Activated CD4-positive, alpha-beta memory T cell treated with anti-CD3 and anti-CD28 coated beads for 36 hours (primary cell): Measurements from ENCODE around the gene OSBP. TPM values are rescaled to one million over a fixed set of nuclear protein-coding genes. Genes with fewer than 3 reads are reported as not detected.

Experiments
- CTCF ChIA-PET: fragments of 350-600 bp; sonication (Branson Sonifier 250); formaldehyde crosslinking; loops from one replicate; lab custom pipeline; 2021; ENCODE audit warnings: antibody characterized with exemption, inconsistent platforms; lab: Charles Lee
- POLR2A ChIA-PET: fragments of 350-600 bp; sonication (Branson Sonifier 250); formaldehyde crosslinking; loops from one replicate; lab custom pipeline; 2021; ENCODE audit warnings: antibody characterized with exemption; lab: Charles Lee
- DNase-seq: peaks from one replicate; pipeline ENCODE4 v3.0.0-alpha.2; 2020
- H3K27ac Mint-ChIP-seq: one replicate; pipeline ENCODE4 v1.8.0; 2021; ENCODE audit warnings: mixed read lengths
- H3K27me3 Mint-ChIP-seq: one replicate; pipeline ENCODE4 v1.8.0; 2021; ENCODE audit warnings: mixed read lengths
- H3K36me3 Mint-ChIP-seq: one replicate; pipeline ENCODE4 v1.8.0; 2021; ENCODE audit warnings: mixed read lengths
- H3K4me1 Mint-ChIP-seq: one replicate; pipeline ENCODE4 v1.8.0; 2021; ENCODE audit warnings: low read depth, mixed read lengths
- H3K4me3 Mint-ChIP-seq: one replicate; pipeline ENCODE4 v1.8.0; 2021; ENCODE audit warnings: mild to moderate bottlenecking, mixed read lengths
- H3K9me3 Mint-ChIP-seq: one replicate; pipeline ENCODE4 v1.8.0; 2021; ENCODE audit warnings: mixed read lengths
- intact Hi-C: fragments of 100-400 bp; cut with micrococcal nuclease; formaldehyde crosslinking; loops from one replicate; pipeline ENCODE4 v1.15.1; 2023
- total RNA-seq, 2 experiments: library from RNA; stranded (reverse); gene quantifications; one replicate each; pipeline ENCODE4 v1.2.3, GENCODE V29; 2021

Gene OSBP, protein sequence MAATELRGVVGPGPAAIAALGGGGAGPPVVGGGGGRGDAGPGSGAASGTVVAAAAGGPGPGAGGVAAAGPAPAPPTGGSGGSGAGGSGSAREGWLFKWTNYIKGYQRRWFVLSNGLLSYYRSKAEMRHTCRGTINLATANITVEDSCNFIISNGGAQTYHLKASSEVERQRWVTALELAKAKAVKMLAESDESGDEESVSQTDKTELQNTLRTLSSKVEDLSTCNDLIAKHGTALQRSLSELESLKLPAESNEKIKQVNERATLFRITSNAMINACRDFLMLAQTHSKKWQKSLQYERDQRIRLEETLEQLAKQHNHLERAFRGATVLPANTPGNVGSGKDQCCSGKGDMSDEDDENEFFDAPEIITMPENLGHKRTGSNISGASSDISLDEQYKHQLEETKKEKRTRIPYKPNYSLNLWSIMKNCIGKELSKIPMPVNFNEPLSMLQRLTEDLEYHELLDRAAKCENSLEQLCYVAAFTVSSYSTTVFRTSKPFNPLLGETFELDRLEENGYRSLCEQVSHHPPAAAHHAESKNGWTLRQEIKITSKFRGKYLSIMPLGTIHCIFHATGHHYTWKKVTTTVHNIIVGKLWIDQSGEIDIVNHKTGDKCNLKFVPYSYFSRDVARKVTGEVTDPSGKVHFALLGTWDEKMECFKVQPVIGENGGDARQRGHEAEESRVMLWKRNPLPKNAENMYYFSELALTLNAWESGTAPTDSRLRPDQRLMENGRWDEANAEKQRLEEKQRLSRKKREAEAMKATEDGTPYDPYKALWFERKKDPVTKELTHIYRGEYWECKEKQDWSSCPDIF
- total RNA-seq = 10 to 100 TPM; 37.2 to 40.9 TPM

DNA sequence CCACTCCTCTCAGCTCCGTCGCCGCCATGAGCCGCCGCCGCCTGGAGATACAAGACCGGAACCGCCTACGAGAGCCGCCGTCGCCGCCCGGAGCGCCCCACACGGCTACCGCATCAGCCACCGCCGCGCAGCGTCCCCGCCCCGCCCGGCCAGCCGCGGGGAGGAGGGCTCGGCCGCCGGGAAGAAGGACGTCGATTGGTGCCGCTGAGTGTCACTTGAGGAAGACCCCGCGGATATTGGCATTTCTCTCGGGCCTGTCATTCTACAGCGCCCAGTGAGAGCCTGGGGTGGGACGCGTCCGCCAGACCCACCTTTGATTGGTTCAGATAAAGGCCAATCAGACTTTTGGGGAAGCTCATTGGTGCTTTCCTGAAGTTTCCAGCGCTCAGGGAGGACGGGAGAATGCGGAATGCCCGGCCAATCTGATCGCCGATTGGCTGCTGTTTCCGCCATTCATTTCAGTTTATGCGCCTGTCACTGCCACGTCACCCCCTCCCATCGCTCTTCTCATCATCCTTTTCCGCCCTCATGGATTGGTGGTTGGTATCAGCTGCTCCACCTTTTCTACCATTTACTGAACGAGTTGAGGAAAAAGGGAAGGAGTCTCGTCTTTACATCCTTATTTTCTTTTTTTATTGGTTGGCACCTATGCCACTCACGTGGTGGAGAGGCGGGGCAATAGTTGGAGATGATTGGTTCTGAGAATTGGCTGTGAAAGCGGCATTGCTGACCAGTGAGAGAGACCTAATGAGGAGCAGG lies at the start of gene OSBP:
Gene OSBP (minus strand): TSS at position 138 of the 759 bp plus-strand sequence. CDS start 110 bp downstream, at position 28.
- no peaks in the 10 kb centered on the region for H3K9me3 Mint-ChIP-seq
- peaks cover 11% of the 10 kb centered on the region for H3K36me3 Mint-ChIP-seq
- POLR2A ChIA-PET = interaction anchor here (0.8 to 2.9 kb wide), 6 partner anchors 18 to 79 kb away, joined by 3 to 23 read pairs (median 6); partner anchors contain the start of gene PATL1
- CTCF ChIA-PET = interaction anchor here (0.5 to 2.4 kb wide), 4 partner anchors 21 to 138 kb away, joined by 3 to 13 read pairs (median 10); partner anchors contain the start of gene PATL1
- intact Hi-C loops = loop anchor here (1.0 to 5.0 kb wide), 10 partner anchors 50 to 1039 kb away; partner anchors contain the start of genes LPXN, MRPL16, PATL1 and STX3
- peaks cover 41% of the 10 kb centered on the region for H3K4me1 Mint-ChIP-seq
- no peaks in the 10 kb centered on the region for H3K27me3 Mint-ChIP-seq
- H3K27ac Mint-ChIP-seq = peak within 1 kb of the TSS; percentile 95
- peak; percentile 99 for DNase-seq
- H3K4me3 Mint-ChIP-seq = peak within 1 kb of the TSS; percentile 89

- H3K27me3 Mint-ChIP-seq = no peaks in the 10 kb centered on the region
- CTCF ChIA-PET = interaction anchor here (0.6 to 1.7 kb wide), 2 partner anchors 122 to 123 kb away, joined by 6 read pairs; no protein-coding TSS in a partner anchor
- no peaks in the 10 kb centered on the region for H3K9me3 Mint-ChIP-seq
- no peak for DNase-seq
- peak overlapping the region; percentile 46 for H3K27ac Mint-ChIP-seq
- H3K4me3 Mint-ChIP-seq = no peak overlapping the region
- peaks cover 59% of the 10 kb centered on the region for H3K36me3 Mint-ChIP-seq
- peaks cover 32% of the 10 kb centered on the region for H3K4me1 Mint-ChIP-seq
- POLR2A ChIA-PET = no interaction called here
- intact Hi-C loops = loop anchor here (10.0 kb wide), 1 partner anchor 516 kb away; the partner anchor contains the start of gene FAM111A
These were observed 45.0 kb upstream of the OSBP start for GRCh38 chr11:59660621-59661020.

DNA sequence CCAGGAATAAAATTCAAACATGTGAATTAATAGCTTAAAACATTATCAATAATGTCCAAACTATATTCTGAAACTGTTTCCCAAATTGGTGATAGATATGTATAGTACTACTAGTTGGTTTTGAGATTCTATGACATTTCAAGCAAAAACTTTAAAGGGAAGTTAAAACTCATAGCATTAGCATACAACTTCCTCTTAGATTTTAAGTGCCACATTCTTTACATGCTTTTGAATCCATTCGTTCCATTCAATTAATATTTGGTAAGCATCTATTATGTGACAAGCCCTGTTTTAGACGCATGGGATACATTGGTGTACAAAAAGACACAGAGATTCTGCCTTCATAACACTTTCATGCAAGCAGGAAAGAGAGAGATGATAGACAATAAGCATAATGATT lies 44.4 kb upstream of the OSBP start:
- H3K27me3 Mint-ChIP-seq = no peaks in the 10 kb centered on the region
- ChIA-PET CTCF (interaction anchor here (0.7 to 1.7 kb wide), 2 partner anchors 9 to 123 kb away, joined by 3 to 6 read pairs; no protein-coding TSS in a partner anchor), POLR2A (no interaction called here)
- H3K4me3 Mint-ChIP-seq = no peak overlapping the region
- H3K36me3 Mint-ChIP-seq = peaks cover 60% of the 10 kb centered on the region
- no peak for DNase-seq
- H3K27ac Mint-ChIP-seq = peak overlapping the region; percentile 46
- no peaks in the 10 kb centered on the region for H3K9me3 Mint-ChIP-seq
- intact Hi-C loops = loop anchor here (10.0 kb wide), 1 partner anchor 515 kb away; the partner anchor contains the start of gene FAM111A
- peaks cover 26% of the 10 kb centered on the region for H3K4me1 Mint-ChIP-seq

- intact Hi-C loops = no loop called here
- no peak overlapping the region for H3K27ac Mint-ChIP-seq
- peaks cover 17% of the 10 kb centered on the region for H3K4me1 Mint-ChIP-seq
- DNase-seq = no peak
- ChIA-PET POLR2A (no interaction called here), CTCF (no interaction called here)
- H3K36me3 Mint-ChIP-seq = peaks cover 61% of the 10 kb centered on the region
- no peak overlapping the region for H3K4me3 Mint-ChIP-seq
- no peaks in the 10 kb centered on the region for H3K9me3 Mint-ChIP-seq
- no peaks in the 10 kb centered on the region for H3K27me3 Mint-ChIP-seq
These were observed 42.5 kb upstream of the OSBP start for GRCh38 chr11:59658036-59658435.

DNA sequence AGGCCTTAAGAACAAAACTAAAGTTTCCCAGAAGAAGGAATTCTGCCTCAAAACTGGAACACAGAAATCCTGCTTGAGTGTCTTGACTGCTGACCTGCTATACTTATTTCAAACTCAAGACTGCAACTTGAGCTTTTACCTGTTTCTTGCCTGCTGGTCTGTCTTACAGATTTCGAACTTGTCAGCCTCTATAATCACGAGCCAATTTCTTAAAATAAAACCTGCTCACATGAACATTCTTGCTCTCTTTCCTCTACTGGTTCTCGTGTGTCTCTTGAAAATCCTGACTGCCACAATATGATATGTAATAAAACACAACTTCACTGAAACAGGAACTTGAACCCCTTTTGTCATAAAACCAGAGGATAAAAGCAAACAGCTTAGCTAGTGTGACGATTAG lies 39.3 kb upstream of the OSBP start:
- no peak overlapping the region for H3K4me3 Mint-ChIP-seq

GRCh38 chr11:59647245-59647980 lies 31.8 kb upstream of the OSBP start:
- POLR2A ChIA-PET = no interaction called here

More for the DNA sequence above, 39.3 kb upstream of the OSBP start:
- intact Hi-C loops = no loop called here
- peaks cover 76% of the 10 kb centered on the region for H3K36me3 Mint-ChIP-seq
- no peaks in the 10 kb centered on the region for H3K27me3 Mint-ChIP-seq
- no peaks in the 10 kb centered on the region for H3K9me3 Mint-ChIP-seq
- H3K4me1 Mint-ChIP-seq = no peaks in the 10 kb centered on the region
- DNase-seq = no peak
- POLR2A ChIA-PET = no interaction called here
- H3K27ac Mint-ChIP-seq = no peak overlapping the region
- CTCF ChIA-PET = no interaction called here

GRCh38 chr11:59644528-59644927 lies 29.0 kb upstream of the OSBP start:
- no peaks in the 10 kb centered on the region for H3K27me3 Mint-ChIP-seq
- intact Hi-C loops = no loop called here
- H3K9me3 Mint-ChIP-seq = no peaks in the 10 kb centered on the region
- H3K4me1 Mint-ChIP-seq = no peaks in the 10 kb centered on the region
- DNase-seq = no peak
- ChIA-PET CTCF (no interaction called here), POLR2A (no interaction called here)
- peaks cover 67% of the 10 kb centered on the region for H3K36me3 Mint-ChIP-seq
- no peak overlapping the region for H3K4me3 Mint-ChIP-seq
- no peak overlapping the region for H3K27ac Mint-ChIP-seq

More at GRCh38 chr11:59647245-59647980, 31.8 kb upstream of the OSBP start:
- Mint-ChIP-seq H3K27me3 (no peaks in the 10 kb centered on the region), H3K4me1 (no peaks in the 10 kb centered on the region), H3K9me3 (no peaks in the 10 kb centered on the region), H3K27ac (no peak overlapping the region), H3K36me3 (peaks cover 72% of the 10 kb centered on the region), H3K4me3 (no peak overlapping the region)
- CTCF ChIA-PET = no interaction called here
- intact Hi-C loops = no loop called here
- DNase-seq = no peak

GRCh38 chr11:59643390-59643789 lies 27.8 kb upstream of the OSBP start:
- intact Hi-C loops = no loop called here
- Mint-ChIP-seq H3K4me3 (no peak overlapping the region), H3K27me3 (no peaks in the 10 kb centered on the region), H3K36me3 (peaks cover 69% of the 10 kb centered on the region), H3K27ac (no peak overlapping the region), H3K4me1 (no peaks in the 10 kb centered on the region), H3K9me3 (no peaks in the 10 kb centered on the region)
- ChIA-PET POLR2A (no interaction called here), CTCF (no interaction called here)
- no peak for DNase-seq

DNA sequence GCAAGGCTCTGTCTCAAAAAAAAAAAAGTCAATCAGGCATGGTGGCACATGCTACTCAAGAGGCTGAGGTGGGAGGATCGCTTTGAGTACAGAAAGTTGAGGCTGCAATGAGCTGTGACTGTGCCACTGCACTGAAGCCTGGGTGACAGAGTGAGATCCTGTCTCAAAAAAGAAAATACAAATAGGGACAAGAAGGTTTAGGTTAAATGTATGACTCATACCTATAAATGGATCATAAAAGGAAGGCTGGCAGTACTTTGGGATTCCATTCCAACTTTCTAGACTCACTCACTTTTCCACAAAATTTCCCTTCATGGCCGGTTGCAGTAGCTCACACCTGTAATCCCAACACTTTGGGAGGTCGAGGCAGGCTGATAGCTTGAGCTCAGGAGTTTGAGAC lies 25.6 kb upstream of the OSBP start:
- Mint-ChIP-seq H3K4me1 (no peaks in the 10 kb centered on the region), H3K36me3 (peaks cover 68% of the 10 kb centered on the region), H3K9me3 (no peaks in the 10 kb centered on the region), H3K27ac (no peak overlapping the region), H3K27me3 (no peaks in the 10 kb centered on the region), H3K4me3 (no peak overlapping the region)
- POLR2A ChIA-PET = no interaction called here
- CTCF ChIA-PET = no interaction called here
- intact Hi-C loops = no loop called here
- DNase-seq = no peak

GRCh38 chr11:59630493-59630892 lies 14.9 kb upstream of the OSBP start:
- Mint-ChIP-seq H3K9me3 (no peaks in the 10 kb centered on the region), H3K27me3 (no peaks in the 10 kb centered on the region), H3K36me3 (peaks cover 10% of the 10 kb centered on the region), H3K4me3 (no peak overlapping the region), H3K4me1 (no peaks in the 10 kb centered on the region), H3K27ac (no peak overlapping the region)
- ChIA-PET POLR2A (no interaction called here), CTCF (no interaction called here)
- no peak for DNase-seq
- intact Hi-C loops = no loop called here

DNA sequence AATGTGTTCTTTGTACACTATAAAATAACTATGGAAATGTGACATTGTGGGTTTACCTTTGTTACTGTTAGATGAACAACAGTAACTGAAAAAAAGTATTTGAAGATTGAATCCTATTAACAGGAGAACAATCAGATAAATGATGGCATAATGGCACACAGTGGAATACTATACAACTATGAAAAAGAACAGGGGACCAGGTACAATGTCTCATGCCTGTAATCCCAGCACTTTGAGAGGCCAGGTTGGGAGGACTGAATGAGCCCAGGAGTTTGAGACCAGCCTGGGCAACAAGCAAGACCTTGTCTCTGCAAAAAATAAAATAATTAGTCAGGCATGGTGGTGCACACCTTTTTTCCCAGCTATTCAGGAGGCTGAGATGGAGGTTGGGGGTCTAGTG lies 14.4 kb upstream of the OSBP start:
- CTCF ChIA-PET = interaction anchor here (0.6 kb wide), 1 partner anchor 109 kb away, joined by 3 read pairs; no protein-coding TSS in a partner anchor
- peaks cover 10% of the 10 kb centered on the region for H3K36me3 Mint-ChIP-seq
- no peaks in the 10 kb centered on the region for H3K4me1 Mint-ChIP-seq
- POLR2A ChIA-PET = interaction anchor here (0.7 kb wide), 1 partner anchor 23 kb away, joined by 3 read pairs; no protein-coding TSS in a partner anchor
- no peak overlapping the region for H3K4me3 Mint-ChIP-seq
- DNase-seq = no peak
- intact Hi-C loops = no loop called here
- H3K27ac Mint-ChIP-seq = no peak overlapping the region
- no peaks in the 10 kb centered on the region for H3K27me3 Mint-ChIP-seq
- H3K9me3 Mint-ChIP-seq = no peaks in the 10 kb centered on the region
